T follicular helper cell (primary cell): ENCODE results near the gene MAPK8.
A peak's percentile ranks its signal among the peaks of the same experiment; 100 is the strongest.

Experiments
- DNase-seq: peaks from one replicate; pipeline ENCODE4 v3.0.0-alpha.2; 2020; ENCODE audit warnings: low read depth

The MAPK8 gene

DNA sequence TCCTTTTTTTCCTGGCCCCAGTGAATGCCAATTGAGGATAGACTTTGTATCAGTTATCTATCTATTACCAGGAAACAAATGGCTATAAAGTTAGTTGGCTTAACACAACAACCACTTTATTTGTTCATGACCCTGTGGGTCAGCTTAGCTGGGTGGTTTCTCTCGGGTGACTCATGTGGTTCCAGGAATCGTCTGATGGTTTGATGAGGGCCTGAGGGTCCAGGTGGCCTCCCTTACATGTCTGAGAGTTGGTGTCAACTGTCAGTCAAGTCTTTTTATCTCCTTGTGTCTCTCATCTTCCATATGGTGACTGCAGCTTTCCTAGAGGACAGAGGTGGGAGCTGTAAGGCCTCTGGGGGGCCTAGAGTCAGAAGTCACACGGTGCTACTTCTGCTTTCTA, 15.3 kb upstream of the MAPK8 start:
- DNase-seq: no peak

DNA sequence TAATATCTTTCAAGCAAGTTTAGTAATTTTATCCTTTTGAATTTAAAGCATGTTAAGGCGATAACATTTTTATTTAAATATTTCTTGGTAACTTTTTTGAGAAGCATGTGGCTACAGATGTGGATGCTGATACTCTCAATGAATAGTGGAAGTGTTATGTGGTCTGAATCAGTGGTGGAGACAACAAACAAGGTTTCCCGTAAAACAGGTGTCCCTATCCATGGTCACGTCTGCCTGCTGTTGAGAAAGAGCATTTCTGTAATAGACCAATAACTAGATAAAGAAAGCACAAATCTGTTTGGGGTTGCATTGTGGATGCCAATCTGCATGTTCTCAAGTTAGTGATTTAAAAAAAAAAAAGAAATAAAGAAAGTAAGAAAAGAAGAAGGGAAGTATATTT, 13.9 kb upstream of the MAPK8 start:
- no peak for DNase-seq

DNA sequence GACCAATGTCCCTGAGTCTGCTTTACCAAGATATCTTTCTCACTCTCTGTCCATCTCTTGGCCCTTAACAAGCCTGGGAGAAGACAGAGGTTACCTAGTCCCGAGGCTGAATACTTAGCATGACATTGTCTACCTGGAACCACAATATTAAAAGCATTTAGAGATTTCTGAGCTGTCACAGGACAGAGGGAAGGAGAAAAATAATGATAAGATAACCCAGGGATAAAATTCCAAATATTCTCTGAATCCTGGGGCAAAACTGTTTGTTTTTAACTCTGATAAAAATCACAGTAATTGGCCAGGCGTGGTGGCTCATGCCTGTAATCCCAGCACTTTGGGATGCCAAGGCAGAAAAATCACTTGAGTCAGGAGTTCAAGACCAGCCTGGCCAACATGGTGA, 12.0 kb upstream of the MAPK8 start:
- DNase-seq: no peak

DNA sequence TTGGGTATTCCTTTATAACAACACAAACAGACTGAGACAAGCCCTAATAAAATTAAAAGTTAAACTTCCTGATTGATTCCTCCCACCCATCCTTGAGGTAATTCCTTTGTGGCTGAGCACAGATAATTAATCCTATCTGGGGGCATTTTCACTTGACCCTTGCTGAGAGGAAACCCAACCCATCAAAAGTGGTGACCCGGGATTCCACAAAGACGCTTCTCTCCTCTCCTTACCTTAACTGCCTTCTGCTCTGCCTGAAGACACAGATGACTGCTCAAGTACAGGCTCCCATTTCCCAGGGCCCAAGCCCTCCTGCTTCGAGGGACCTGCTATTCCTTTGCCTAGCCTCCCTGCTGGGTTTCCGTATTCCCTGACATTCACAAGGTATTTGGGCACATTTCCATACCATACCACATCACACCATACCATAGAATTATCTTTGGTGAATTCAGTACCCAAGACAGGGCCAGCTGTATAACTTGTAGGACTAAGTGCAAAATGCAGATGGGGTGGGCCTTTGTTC, 9.8 kb upstream of the MAPK8 start:
- no peak for DNase-seq

DNA sequence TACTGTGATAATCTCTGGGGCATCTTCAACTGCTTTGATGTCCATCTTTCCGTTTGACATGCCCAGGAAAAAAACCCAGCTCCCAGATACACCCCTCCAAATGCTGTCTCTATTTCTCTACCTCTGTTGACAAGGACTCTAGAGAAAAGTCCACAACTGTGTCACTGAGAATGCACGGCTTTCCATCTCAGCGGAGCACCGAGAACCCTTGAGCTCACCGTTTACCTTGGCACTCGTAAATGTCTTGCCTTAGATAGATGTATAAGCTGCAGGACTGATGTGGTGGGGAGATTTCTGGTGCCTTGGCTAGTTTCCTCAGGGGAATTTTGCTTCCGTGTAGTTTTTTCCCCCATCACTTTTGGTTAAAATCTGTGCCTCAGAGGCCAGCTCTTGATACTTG, 7.4 kb upstream of the MAPK8 start:
- DNase-seq: no peak

DNA sequence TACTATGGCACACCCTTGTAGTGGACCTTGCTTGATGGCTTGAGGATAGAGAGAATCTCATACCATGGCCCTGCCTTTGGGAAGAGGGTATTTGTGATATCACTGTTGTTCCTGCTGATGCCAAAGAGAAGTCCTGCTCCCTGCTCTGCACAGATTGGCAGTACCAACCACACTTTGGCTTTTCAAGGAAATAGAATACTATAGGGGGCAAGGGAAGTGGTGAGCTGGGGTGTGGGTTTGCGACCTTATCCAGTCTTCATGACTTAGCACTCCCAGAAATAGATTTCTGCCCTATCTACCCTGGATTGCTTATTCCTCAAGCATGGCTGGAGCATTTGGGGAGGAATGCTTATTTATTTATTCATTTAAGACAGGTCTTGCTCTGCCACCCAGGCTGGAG, 6.8 kb upstream of the MAPK8 start:
- no peak for DNase-seq

DNA sequence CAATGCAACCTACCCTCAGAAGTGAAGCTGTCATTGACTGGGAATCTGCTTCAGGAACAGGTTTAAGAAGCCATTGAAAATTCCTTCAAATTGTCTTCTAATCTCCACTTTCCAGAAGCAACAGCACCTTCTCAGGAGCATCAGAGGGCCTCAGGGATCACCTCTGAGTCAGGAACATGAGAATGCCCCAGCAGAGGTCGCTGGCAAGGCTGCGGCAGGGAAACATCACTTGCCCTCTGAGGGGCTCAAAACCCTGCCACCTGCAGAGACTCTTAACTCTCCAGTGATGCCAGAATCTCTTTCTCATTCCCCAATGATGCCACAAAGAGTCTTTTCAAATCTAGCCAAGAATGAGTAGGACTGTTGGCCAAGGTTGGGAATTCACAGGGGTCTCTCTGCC, 5.9 kb upstream of the MAPK8 start:
- no peak for DNase-seq

DNA sequence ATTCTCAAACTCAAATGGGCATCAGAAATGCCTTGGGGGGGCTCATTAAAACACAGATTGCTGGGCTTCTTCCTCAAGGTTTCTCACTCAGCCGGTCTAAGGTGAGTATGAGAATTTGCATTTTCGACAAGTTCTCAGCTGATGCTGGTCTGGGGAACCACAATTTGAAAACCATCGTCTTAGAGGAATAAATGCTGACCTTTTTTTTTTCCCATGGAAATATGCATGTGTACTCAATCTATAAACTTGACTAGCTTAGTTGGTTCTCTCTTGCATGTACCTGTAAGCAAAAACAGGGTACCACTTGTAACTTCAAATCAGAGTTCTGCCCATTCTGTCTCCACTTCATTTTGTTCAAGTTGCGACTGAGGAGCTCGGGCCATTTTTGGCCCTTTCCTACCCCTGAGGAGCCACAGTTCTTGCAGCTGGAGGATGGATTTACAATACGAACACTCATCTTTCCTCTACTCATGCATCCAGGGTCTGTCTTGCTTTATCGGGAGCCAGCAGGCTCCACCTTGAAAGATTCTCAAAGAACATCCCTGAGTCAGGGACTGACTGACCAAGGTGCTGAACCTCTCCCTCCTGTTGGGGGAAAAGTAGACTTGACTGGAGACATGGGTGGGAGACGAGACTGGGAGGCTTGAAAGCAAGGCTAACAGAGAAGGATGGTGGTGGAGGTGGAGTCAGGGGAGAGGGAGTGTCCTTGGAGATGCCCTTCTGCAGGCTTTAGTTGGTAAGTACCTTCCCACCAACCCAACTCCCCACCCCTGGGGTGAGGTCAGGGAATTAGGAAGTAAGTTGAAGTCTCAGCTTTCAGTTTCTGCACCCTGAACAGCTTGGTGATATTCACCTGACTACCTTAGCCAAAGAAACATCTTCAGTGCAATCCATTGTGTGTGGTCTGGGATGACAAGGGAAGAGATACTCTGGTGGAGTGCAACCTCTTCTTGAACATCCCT, 3.7 kb upstream of the MAPK8 start:
- no peak for DNase-seq

DNA sequence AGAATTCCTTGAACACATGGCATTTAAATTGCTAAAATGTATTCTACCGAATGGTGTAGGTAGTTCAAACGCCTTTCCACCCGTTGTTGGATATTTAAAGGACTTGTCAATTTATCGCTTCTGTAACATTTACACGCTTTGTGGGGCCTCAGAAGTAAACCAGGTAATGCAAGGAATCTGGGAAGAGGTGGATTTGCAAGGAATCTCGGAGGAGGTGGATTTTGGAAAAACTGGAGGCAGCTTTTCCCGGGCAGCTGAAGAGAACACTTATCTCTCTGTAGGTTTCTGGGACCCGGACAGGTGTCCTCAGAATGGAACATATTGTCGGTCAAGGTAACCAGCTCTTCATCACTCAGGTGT, 592 bp upstream of the MAPK8 start:
- DNase-seq: no peak

DNA sequence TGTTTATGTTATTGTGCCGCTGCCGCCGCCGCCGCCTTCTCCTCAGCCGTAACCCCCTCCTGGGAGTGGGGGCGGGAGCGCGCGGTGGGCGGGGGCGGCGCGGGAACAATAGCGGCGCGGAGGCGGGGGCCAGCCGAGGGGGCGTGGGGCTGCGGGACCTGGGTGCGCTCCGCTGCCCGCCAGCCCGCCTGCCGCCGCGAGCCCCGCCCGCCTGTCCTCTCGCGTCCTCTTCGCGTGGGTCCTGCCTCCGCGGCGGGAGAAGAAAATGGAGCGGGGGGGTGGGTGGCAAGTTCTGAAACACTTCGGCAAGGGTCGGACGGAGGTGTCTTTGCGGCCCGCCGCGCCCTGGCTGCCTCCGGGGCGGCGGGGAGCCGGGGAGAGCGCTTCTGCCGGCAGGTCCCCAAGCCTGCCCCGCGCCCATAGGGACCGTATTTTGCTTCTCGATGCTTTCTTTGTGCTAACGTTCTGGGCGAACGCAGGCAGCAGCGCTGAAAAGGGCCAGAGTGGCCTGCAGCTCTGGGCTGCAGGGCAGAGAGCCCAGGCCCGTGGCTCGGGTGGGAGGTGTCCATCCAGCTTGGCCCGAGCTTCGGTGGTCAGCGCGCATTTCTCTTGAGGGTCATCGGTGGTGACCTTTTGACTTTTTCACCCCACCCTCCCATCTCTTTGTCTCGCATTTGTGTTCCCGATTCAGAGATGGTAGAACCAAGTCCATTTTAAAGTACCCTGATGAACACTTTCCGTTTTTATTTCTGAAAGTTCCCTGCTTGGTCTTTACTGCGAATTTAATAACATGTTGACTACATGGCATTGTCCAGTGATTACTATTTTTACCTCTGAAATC, 613 bp downstream of the MAPK8 start:
- peak; percentile 68 for DNase-seq

DNA sequence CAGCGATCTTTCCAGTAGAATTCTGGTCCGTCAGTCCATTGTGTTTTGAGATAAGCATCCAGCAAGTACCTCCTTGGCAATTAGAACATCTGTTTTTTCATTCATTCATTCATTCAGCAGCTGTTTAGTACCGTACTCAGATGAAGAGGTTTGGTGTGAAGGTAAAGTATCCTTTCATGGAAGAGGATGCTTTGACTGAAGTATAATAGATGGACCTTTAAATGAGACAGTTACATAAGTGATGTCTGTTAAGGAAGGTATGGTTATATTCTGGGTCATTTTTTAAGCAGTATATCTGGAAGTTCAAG, 1.2 kb downstream of the MAPK8 start:
- no peak for DNase-seq

DNA sequence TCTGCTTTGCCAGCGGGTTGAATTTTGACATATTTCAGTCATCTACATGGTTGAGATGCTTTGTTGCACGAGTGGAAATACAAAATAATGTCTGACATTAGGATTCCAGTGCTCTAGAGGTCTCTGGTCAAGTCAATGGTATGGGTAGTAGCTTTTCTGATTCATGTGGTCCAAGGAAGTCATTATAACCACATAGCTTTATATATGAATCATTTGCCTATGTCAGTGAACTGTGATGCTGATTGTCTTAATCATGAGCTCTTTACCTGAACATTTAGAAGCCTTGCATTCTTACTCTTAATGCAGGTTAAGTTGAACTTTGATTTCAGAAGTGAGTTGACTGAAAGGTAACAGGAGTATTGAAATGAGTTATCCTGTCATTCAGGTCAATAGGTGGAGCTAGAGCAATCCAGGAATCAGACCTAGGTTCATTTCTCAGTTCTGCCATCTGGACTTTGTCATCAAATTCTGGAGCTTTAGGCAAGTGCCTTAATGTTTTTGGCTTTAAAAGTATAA, 3.3 kb downstream of the MAPK8 start:
- no peak for DNase-seq

DNA sequence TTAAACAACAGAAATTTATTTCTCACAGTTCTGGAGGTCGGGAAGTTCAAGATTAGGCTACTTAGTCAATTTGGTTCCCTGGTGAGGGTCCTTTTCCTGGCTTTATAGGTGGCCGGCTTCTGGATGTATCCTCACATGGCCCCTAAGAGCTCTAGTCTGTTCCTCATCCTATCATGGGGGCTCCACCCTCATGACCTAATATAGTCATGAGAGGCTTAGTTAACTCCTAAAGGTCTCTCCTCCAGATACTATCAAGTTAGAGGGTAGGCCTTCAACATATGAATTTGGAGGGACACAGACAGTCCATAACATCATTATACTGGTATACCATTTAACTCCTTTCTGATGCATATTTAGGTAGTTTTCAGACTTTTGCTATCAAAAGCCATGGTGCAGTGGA, 7.6 kb downstream of the MAPK8 start:
- no peak for DNase-seq

DNA sequence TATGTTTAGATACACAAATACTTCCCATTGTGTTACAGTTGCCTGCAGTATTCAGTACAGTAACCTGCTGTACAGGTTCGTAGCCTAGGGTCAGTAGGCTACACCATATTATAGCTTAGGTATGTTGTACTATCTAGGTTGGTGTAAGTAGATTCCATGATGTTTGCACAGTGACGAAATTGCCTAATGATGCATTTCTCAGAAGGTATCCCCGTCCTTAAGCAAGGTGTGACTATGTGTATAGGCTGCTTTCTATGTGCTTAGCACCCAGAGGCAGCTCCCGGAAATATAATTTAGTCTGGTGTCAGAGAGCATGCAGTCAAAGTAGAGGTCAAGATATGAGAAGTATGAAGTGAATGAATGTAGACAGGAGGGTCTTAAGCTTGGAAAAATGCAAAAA, 9.8 kb downstream of the MAPK8 start:
- DNase-seq: no peak

DNA sequence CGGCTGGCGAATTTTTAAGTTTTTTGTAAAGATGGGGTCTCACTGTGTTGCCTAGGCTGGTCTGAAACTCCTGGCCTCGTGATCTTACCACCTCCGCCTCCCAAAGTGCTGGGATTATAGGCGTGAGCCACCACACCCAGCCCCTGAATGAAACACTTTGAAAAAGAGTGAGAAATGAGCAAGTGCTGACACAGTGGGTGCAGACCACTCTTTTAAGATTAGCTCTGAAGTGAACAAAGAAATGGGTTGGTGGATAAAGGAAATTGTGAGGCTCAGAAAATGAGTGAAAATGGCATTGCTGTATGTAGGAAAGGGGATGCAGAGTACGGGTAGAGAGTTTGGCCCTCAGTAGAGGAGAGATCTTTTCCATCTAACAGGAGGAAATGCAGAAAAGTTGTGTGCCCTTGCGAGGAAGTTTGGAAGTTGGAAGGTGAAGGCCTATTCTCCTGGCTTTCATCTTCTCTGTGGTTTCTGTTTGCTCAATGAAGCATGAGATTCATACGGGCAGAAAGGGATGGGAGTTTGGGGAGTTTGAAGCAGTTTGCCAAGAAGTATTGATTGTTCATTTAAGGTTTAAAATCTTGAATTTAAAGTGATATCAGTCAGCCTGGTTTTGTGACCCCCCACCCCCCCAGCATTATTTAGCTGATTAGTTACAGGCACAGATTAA, 11.0 kb downstream of the MAPK8 start:
- no peak for DNase-seq

DNA sequence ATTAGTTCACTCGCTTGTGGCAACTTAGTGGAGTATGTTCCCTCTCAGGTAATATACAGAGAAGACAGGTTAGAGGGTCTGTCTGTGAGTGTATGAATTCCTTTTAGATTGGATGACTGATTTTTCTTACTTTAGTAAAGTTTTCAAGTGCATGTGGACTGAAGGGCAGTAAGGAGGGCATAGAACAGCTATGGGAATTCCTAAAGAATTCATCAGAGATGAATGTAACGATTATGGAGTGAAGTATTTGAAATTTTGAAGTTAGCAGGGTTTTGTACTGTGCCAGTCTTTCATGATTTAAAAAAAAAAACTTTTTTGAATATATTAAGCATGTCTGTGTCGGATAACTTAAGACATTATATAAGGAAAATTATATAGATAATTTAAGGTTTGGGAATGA, 15.5 kb downstream of the MAPK8 start:
- no peak for DNase-seq

DNA sequence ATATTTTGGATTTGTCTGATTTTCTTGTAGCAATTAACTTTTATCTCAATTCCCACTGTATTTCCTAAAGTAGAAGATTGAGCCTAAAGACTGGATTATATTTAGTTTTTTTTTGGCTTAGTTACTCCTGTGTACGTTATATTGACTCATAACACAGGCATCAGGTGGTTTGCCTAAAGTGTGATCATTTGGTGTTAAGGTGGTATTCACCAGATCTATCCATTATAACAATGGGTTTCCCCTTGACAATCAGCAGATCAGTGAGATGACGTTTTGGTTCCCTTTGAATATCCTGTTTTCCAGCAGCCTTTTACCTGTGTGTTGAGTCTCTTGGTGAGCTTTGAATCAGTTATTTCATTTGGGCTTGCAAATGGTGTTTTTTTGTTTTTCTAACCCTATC, 18.1 kb downstream of the MAPK8 start:
- no peak for DNase-seq

DNA sequence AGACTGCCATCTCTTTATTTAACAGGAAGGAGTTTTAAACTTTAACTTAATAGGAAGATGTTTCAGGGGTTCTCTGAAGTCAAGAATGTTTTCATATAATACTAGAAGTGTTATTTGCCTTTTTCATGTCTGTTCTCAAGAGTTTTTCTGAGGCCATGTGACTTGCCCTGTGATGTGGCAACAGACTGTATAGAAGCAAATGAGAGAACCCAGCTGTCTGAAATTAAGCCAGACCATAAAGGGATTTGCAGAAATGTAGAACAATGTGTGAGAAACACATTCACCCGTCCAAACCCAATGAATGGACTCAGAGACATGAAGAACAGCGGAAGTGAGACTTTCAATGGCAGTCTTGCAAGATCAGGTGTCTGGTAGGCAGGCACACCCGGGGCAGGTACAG, 23.8 kb downstream of the MAPK8 start:
- DNase-seq: no peak

DNA sequence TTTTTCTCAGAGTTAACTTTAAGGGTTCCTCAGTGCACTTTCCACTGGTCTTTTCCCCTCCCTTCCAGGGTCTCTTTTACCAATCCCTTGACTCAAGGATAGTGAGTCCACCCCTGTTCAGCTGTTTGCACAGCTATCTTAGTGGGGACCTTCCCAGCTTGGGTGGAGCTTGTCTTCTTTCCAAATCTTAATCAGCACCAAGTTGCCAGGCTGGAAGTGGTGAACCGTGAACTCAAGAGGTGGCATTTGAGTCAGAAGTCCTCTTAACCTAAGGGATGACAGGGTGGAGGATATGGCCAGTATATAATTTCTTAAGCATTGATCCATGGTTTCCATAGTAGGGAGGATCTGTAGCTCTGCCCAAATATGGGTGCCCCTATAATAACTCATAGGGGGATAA, 25.0 kb downstream of the MAPK8 start:
- no peak for DNase-seq

DNA sequence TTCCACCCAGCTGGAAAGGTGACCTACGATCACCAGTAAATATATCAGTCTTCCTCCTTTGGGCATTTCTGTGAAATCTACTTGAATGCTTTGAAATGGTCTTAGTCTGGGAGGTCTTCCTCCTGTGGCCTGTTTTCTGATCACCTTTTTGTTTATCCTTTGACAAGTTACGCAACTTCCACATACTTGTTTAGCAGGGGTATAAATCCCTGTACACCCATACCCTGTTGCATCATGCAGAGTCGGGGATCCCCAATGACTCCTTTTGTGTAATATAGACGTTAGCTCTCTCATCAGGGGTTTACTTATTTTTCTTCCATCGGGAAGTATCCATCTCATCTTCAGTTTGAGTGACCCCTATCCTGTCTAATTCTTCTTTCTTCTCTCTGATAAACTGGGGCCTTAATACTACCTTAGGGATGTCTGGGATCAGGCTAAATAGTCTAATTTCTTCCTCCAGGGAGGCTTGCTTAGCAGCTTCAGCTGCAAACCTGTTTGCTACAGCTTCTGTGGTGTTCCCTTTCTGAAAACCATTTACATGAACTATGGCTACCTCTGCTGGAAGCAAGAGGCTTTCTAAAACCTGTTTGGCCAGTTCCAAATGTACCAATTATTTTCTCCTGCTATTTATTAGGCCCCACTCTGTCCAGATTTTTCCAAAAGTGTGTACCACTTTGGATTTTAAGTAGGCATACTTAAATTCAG, 25.8 kb downstream of the MAPK8 start:
- DNase-seq: no peak

DNA sequence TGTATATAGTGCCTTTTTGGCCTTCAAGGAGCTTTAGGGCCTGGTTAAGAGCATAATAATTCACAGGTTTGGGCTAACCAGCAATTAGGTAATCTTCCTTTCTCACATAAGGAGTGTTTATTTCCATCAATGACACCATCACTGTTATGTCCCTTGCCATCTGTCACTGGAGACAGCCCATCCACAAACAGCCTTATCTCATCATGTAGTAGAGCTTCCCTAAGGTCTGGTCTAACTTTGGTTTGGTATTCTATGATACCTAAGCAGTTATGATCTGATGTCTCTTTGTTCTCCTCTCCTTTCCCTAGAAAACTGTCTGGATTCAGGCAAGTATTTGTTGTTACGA, 26.4 kb downstream of the MAPK8 start:
- DNase-seq: no peak

DNA sequence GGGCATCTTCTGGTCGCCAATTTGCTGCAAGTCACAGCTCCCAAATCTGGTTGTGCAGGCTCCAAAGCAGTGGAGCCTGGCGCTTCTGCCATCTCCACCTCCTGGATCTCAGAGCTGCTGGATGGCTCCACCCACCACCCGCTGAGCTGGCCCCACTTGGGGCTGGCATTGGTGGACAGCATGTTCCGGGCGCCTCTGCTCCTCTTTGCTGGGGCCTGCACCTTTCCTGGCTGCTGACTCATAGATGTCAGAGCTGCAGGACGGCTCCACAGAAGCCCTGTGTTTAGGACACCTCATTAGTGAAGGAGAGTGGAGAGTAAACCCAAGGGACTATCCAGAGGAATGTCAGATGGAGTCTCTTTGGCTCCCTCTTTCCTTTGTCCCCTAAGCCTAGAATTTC, 27.4 kb downstream of the MAPK8 start:
- no peak for DNase-seq
